ENCODE measurements around the gene SLC8A1.

GRCh38 chr2:40488927-40489677, 37.2 kb upstream of the SLC8A1 start:
- TF ChIP-seq CTCF (IDR thresholded peaks at IDR 0.05) (no peak), POLR2A (IDR thresholded peaks at IDR 0.05) (no peak), POLR2AphosphoS5 (IDR thresholded peaks at IDR 0.05) (no peak)

Data from breast epithelium (tissue), 3 donors.